GM19025 (cell line): ENCODE measurements around the gene DUSP1.
A peak's percentile ranks its signal among the peaks of the same experiment; 100 is the strongest.

Experiments
- ATAC-seq: cut with Tn5 transposase; IDR thresholded peaks from one replicate; pipeline ENCODE4 v1.9.1; 2021; ENCODE audit warnings: mild to moderate bottlenecking, low read depth, moderate library complexity; ENCODE audit not compliant: unreplicated experiment

The DUSP1 gene

DNA sequence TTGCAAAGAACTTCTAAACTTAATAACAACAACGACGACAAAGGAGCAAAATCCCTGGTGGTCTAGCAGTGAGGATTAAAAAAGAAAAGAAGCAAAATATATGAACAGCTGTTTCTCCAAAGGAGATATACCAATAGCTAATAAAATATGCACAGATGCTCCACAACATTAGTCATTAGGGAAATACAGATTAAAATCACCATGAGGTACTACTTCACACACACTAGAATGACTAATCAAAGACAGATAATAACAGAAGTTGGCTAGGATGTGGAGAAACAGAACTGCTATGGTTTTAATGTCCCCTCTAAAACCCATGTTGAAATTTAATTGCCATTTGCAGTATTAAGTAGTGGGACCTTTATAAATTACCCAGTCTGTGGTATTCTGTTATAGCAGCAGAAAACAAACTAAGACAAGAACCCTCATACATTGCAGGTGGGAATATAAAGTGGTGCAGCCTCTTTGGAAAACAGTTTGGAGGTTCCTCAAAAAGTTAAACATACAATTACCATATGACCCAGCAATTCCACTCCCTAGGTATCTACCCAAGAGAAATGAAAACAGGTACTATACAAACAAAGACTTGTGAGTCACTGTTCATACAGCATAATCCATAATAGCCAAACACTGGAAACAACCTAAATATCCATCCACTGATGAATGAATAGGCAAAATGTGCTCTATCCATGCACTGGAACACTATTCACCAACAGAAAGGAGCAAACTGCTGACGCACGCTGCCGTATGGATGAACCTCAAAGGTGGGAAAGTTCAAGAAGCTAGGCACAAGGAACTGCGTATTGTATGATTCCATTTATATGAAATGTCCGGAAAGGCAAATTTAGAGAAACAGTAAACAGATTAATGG is 11.4 kb upstream of the DUSP1 start:
- no peak for ATAC-seq

DNA sequence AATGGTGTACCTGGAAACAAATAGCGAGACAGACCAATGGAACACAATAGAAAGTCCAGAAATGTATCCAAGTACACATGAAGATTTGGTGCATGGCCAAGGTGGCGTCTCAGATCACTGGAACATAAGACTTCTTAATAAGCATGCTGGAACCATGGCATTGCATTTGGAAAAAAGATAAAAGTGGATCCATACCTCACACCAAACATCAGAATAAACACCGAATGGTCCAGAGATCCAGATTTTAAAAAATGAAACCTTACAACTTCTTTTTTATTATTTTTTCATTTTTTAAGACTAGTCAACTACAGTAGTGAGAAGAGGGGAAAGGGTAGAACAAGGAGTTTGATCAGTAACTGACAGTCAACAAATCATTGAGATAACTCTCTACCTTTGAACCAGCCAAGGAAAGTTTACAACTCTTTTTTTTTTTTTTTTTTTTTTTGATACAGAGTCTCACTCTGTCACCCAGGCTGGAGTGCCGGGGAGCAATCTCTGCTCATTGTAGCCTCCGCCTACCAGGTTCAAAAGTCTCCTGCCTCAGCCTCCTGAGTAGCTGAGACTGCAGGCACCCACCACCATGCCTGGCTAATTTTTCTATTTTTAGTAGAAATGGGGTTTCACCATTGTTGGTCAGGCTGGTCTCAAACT is 8.8 kb upstream of the DUSP1 start:
- no peak for ATAC-seq

DNA sequence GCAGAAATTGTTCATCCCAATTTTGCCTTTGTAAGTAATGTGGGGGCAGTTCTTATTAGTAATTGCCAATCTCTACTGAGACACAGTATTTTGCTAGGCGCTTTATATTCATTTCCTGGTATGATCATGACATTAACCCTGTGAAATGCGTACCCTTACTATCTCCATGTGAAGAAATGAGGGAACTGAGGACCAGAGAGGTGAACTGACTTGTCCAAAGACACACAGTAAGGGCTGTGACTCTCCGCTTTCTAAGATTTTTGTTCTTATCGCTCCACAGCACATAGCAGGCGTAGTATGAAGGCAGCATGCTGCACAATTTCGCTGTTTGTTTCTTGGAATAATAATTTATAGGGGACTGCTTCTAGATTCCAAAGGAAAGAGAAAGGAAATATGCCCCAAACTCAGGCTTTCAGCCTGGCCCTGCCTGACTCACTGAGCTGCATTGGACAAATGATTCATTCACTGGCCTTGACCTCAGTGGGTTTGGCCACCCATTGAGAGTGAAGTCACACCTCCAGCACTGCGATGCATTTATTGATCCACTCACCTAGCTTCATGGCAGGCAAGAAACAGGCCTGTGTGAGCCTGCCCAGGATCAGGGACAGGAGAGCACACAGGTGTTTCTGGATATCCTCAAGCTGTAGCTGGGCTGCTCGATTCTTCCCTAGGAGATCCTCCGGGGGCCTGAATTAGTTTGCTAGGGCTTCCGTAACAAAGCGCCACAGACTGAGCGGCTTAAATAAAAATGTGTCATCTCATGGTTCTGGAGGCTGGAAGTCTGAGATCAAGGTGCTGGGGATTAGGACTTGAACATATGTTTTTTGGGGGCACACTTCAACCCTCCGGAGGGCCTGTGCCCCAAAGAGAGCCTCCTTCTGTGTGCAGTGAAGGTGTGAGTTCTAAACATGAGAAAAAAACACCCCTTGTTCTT is 7.2 kb upstream of the DUSP1 start:
- ATAC-seq = peak; percentile 12

DNA sequence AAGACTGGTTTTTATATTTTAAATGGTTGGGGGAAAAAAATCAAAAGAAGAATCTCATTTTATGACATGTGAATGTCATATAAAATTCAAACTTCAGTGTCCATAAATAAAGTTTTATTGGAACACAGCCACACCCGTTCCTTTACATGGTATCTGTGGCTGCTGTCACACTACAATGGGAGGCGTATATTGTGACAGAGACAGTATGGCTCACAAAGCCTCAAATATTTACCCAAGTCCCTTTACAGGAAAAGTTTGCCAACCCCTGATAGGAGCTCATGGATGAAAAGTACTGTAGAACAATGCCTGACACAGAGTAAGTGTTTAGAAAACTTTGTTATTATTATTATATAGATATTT is 5.2 kb upstream of the DUSP1 start:
- ATAC-seq = no peak

DNA sequence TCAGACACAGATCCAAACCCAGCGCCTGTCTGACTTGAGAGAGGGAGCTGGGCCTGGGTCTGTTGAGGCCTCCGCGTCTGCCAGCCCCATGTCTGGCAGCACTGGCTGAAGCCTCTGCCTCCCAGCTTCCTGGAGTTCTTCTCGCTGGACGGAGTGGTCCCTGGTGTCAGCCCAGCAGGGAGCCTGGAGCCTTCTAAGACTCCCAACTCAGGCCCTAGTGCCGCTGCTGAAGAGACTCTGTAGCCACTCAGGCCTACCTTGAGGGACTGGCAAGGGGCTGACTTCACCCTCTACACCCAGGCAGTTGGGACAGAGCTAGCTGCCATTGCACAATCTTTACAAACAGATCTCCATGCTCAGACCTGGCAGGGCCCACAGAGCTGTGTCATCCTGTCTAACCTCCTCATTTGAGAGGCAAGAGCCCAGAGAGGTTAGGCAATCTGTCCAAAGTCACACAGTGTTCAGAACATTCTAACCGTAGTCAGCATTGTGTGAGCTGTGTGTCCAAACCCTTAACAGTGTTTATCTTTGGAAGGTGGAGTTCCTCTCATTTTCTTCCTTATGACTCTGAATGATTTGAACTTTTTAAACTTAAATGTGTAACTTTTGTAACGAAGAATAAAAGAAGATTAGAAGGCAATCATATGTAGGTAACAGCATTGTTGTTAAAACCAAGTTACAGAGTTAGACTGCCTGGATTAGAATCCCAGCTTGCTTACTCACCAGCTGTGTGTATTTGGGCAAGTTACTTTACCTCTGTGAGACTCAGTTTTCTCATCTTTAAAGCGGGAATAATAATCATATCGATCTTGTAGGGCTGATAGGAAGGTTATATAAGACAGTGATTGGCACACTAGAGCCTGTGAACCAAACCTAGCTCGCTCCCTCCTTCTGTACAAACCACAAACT is 4.6 kb upstream of the DUSP1 start:
- no peak for ATAC-seq

DNA sequence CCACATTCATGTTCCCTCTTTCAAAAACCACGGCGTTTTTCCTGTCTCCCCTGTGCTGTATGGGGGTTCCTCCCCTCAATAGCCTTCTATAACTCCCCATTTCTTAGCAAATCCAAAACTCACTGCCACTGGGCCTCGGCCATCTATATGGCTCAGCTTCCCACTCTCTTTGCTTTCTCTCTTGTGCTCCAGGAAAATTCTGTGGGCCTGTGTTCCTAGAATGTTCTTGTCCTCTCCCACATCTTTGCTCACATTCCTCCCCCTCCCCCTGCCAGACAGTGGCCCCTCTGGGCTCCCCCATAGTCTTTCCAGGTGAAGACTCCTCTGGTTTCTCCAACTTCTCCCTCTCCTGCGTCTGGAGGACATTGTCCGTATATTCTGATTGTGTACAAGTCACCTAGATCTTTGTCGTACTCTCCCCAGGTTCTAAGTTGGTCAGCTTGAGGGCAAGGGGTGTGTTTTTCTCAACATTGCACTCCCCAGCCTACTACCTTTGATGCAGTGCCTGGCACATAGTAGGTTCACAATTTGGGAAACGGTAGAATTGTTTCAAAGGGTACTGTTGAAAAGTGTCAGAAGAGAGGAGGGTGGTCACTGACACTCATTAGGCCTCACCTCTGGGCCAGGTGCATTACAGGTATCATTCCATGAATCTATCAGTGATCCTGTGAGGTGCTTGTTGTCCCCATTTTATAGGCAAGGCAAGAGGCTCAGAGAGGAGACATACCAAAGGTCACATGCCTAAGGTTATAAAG is 3.7 kb upstream of the DUSP1 start:
- ATAC-seq = no peak

DNA sequence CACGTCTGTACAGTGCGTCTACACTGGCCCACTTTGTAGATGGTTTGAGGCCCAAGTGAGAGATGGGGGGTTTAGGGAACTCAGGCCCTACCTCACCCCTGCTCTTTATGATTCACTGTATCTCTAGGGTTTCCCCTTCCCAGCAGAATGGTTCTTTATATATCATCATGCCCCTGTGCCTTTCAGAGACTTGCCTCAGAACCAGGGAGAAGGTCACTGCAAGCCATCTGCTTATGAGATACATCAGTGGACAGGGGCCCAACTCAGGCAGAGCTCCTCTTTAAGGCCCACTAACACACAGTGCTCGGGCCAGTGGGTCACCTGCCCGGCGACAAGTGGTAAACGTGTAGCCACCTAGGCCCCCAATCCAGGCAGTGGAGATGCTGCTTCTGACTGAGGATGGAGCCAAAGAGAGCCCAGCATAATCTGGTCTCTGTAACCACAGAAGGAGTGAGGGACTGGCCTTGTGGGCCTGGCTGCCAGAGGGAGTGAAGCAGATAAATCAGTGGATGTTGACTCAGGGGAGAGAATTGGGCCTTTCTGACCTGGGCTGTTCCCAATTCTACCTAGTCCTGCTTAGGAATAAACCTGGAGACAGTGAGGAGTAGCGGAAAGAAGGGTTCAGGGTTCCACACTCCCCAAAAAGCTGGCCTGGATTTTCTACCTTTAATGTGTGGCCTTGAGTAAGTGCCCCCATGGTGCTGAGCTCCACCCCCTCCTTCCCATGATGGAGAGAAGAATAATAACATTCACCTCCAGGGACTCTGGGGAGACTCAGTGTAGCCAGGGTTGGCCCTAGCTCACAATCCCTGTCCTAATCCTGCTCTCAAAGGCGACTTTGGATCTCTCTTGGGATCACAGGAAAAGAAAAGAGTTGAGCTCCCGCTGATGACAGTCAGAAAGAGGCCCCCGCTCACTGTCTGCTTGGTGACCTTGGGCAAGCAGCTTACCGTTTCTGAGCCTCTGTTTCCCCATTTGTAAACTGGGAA is 2.8 kb upstream of the DUSP1 start:
- ATAC-seq = no peak

DNA sequence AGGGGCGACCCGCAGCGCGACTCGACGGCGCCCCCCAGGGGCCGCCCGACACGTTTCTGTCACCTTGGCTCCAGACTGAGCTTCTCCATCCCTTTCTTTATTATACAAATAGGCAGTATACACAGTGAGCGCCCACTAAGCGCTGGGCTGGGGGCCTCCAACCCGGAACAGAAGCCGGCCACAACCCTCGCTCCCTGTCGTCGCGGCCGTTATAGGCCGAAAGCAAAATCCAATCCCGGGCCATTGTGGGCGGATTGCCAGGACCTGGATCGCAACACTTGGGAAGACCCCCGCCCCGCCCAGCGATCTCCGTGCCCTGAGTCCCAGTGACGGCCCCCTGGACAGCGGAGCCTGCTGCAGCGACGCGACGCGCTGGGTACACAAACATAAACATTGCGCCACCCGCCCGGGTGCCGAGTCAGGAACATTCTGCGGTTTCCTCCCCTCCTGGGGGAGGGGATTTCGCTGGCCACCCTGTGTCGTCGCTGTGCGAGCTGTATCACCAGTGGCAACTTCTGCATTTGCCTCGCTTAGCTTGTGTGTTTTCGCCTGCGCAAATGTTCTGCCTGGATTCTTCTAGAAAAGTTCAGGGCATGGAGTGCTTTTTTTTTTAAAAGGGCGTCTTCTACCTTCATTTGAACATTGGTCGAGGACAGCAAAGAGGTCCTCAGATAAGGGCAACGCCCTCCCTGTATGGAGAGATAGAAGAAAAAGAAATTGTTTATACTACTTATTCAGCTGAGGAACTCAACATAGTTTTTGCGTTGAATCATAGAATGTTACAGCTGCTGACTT is 1.3 kb upstream of the DUSP1 start:
- ATAC-seq = no peak

DNA sequence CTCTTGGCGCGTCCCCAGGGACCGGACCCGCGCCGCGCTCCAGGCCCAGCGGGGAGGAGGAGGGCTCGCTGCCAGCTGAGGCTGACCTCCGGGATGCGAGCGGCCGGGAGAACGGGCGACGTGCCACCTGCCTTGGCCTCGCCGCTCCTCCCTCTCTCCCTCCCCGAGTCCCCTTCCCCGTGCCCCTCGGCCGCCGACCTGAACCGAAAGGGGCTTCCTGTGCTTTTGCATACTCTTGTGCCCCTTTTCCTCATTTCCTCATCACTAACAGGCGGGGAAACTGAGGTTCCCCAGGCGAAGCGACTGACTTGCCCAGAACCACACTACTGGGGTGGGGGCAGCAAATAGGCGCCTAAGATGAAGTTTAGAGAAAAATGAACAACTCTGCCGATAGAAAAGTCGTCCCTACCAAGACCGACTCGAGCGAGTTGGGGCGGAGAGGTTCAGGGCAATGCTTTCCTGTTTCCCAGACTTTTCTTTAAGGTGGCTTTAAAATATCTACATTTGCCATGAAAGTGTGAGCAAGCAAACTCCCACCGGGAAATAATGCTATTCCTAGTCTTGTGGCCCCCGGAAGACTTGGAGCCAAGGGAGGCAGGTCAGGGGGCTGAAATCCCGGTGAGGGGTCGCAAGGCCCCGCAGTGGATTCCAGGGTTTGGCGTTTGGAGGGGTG is 580 bp upstream of the DUSP1 start:
- ATAC-seq = no peak

DNA sequence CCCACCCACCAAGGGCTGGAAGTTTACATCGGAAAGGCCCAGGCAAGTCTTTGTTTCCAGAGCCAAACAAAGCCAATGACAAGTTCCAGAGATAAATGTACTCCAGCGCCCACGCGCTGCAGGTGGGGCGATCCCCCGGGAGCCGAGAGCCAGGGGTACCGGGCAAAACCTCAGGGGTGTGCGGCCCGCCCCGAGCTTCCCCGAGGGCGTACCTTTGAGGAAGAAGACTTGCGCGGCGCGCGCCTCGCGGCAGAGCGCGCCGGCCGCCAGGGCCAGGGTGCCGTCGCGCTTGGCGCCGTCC is 671 bp downstream of the DUSP1 start:
- no peak for ATAC-seq

DNA sequence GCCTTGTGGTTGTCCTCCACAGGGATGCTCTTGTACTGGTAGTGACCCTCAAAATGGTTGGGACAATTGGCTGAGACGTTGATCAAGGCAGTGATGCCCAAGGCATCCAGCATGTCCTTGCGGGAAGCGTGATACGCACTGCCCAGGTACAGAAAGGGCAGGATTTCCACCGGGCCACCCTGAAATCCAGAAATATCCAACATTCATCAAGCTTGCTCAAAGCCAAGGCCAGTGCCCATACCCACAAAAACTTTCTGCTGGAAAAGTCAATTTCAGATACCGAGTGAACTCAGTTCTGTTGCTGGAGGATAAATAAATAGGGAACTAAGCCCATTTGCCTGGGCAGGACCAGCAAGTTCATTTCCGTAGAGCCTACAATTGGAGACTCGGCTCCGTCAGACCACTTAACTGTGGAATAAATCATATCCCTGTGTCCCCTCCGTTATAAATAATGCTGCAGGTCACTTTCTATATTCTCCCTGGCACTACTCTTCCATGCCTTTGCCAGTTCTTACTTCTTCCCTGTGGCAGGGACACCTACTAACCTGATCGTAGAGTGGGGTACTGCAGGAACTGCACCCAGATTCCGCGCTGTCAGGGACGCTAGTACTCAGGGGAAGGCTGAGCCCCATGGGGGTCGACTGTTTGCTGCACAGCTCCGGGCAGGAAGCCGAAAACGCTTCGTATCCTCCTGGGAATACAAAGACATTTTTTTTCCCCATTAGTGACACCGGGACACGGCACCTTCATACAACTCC is 1.2 kb downstream of the DUSP1 start:
- no peak for ATAC-seq

DNA sequence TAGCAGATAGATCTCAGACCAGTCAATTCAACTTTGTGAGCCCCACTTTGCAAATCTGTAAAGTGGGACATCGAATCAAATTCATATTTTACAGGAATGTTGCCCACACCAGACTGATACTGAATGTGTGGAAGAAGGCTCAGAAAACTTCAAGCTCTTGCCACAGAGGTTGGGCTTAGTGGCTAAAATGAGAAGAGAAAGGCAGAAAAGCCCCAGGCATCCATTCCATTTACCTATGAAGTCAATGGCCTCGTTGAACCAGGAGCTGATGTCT is 1.7 kb downstream of the DUSP1 start:
- no peak for ATAC-seq

DNA sequence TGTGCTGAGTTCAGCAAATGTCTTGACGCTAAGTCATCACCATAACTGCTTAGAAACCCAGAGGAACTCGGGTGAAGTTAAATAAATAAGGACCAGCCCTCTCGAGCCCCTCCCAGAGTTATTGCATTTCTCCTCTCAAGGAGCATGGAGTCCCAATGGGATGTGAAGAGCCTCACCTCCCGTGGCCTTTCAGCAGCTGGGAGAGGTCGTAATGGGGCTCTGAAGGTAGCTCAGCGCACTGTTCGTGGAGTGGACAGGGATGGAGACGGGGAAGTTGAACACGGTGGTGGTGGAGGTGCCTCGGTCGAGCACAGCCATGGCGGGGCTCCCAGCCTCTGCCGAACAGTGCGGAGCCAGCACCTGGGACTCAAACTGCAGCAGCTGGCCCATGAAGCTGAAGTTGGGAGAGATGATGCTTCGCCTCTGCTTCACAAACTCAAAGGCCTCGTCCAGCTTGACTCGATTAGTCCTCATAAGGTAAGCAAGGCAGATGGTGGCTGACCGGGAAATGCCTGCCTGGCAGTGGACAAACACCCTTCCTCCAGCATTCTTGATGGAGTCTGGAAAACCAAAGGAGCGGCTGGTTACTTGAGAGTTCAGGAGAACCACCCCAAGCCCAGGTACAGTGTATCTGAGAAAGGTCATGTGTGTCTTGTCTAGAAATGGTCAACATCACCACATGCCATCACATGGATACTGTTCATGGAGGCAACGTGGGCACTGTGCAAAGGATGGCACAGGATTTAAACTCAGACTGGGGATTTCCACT is 2.2 kb downstream of the DUSP1 start:
- ATAC-seq = no peak

DNA sequence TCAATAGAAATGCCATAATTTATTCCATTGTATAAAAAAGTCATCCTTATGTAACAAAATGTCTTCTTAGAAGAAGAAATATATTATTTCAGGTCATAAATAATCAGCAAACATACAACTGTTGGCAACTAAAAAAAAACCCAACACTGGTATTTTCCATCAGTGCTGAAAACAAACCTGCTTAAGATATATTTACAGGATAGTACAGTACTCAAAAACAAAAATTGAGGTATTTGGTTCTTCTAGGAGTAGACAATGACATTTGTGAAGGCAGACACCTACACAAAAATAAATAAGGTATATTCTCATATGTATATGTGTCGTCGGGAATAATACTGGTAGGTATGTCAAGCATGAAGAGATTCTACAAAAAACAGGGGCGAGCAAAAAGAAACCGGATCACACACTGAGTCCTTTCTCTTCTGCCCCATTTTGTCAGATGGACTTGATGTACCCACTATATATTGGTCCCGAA is 2.9 kb downstream of the DUSP1 start:
- ATAC-seq = no peak

DNA sequence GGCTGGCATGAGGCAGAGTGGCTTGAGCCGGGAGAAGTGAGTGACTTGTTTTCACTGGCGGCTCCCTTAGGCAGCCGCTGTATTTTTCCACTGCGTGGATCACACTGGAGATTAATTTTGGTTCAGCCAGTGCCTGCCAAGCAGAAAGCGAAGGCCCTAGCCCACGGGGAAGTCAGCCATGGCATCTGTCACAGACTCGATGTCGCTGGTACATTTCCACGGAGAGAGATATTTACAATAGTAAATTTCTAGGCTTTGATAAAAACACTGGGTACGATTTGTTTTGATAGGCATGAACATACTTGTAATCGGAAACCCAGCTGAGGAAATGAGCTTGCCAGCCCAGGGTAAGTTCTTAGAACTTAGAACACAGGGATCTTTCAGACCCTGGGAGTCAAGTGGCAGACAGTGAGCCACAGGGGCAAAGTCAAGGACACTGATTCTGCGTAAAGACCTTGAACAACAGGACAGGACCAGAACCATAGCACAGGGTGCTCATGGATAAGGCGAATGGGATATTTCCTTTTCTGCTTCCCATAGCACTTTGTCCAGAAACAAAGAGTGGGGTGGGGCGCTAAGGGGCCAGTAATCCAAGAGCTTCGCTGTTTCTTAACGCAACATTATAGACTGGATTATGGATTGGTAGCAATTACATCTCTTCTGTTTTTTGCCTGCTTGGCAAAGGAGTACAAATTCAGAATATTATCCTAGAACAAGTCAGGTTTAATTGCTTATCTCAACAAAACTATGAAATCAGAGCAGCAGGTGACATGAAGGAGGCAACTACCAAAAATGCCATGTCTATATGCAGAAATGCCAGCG is 4.5 kb downstream of the DUSP1 start:
- ATAC-seq = no peak
